Activated T-cell treated with anti-CD3 and anti-CD28 coated beads, Interleukin-2, amount 50 U/mL, for 4 hours (primary cell): ENCODE measurements around the gene RPS21. TPM values are rescaled to one million over a fixed set of nuclear protein-coding genes. Genes with fewer than 3 reads are reported as not detected.
"Not testable (repeated sequence)": the region's sequence is repeated elsewhere in the genome, so short reads cannot be mapped to it uniquely, and the experiment has no call there.

ENCODE experiments used
- ATAC-seq, 2 donors: fragments of 200-7000 bp; cut with Tn5 transposase; one replicate each; pipeline ENCODE4 v1.10.0; 2021
- DNase-seq: peaks from one replicate; pipeline ENCODE4 v3.0.0-alpha.2; 2020
- H3K27me3 Mint-ChIP-seq: one replicate; pipeline ENCODE4 v1.8.0; 2021; ENCODE audit warnings: low read depth, mixed read lengths
- H3K36me3 Mint-ChIP-seq: one replicate; pipeline ENCODE4 v1.8.0; 2022; ENCODE audit warnings: mixed read lengths; ENCODE audit not compliant: insufficient read depth
- H3K4me1 Mint-ChIP-seq: one replicate; pipeline ENCODE4 v1.8.0; 2021; ENCODE audit warnings: low read depth, mixed read lengths
- H3K4me3 Mint-ChIP-seq: one replicate; pipeline ENCODE4 v1.8.0; 2021; ENCODE audit warnings: mild to moderate bottlenecking, moderate library complexity, mixed read lengths
- H3K9me3 Mint-ChIP-seq: one replicate; pipeline ENCODE4 v1.8.0; 2021; ENCODE audit warnings: mixed read lengths
- total RNA-seq, 3 donors: library from RNA; stranded (reverse); gene quantifications; one replicate each; pipeline ENCODE4 v1.2.1, GENCODE V29; 2021

The RPS21 gene
- total RNA-seq, 3 donors from 2014 or later, result 2,653 to 2,730 (median 2,725) TPM

DNA sequence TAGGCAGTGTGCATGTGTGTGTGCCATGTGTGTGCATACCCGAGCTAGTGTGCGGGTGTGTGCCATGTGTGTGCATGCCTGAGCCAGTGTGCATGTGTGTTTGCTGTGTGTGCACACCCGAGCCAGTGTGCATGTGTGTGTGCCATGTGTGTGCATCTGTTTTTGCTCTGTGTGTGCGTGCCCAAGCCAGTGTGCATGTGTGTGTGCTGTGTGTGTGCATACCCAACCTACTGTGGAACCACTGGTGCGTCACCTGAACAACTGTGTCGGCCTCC lies 34.8 kb downstream of the RPS21 start:
- no peaks in the 10 kb centered on the region for H3K4me1 Mint-ChIP-seq
- DNase-seq, result no peak
- H3K4me3 Mint-ChIP-seq, result no peak overlapping the region
- no peak for ATAC-seq
- peaks cover 11% of the 10 kb centered on the region for H3K27me3 Mint-ChIP-seq
- H3K9me3 Mint-ChIP-seq, result no peaks in the 10 kb centered on the region
- H3K36me3 Mint-ChIP-seq, result no peaks in the 10 kb centered on the region

DNA sequence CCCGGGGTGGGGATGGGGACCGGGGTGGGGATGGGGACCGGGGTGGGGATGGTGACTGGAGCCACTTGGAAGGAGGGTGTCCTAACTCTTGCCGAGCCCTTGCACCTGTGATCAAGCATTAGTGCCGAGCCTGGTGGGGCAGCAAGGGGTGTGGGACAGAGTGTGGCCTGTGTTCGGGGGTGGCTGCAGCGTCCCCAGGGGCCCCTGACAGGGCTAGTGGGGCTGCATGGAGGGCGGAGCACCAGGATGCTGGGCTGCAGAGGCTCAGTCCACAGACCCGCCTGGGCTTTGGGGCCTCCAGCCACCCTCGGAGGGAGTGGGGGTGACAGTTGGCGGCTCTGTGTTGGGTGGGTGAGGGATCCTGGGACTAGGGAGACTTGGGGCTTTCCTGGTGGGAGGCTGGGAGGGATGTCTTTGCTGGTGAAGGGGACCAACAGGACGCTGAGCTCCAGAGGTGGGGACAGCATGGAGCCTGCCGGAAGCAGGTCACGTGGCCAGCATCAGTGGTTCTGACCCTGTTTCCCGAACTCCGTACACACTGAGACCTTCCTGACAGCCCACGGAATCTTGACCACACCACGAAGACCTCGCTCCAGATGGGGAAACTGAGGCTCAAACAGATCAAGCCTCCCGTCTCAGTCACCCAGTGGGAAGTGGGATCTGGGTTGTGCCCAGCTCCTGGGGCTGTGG lies 35.9 kb downstream of the RPS21 start:
- ATAC-seq (no peak), DNase-seq (no peak)
- H3K9me3 Mint-ChIP-seq, result no peaks in the 10 kb centered on the region
- H3K27me3 Mint-ChIP-seq, result peaks cover 11% of the 10 kb centered on the region
- no peaks in the 10 kb centered on the region for H3K4me1 Mint-ChIP-seq
- H3K36me3 Mint-ChIP-seq, result no peaks in the 10 kb centered on the region
- no peak overlapping the region for H3K4me3 Mint-ChIP-seq

DNA sequence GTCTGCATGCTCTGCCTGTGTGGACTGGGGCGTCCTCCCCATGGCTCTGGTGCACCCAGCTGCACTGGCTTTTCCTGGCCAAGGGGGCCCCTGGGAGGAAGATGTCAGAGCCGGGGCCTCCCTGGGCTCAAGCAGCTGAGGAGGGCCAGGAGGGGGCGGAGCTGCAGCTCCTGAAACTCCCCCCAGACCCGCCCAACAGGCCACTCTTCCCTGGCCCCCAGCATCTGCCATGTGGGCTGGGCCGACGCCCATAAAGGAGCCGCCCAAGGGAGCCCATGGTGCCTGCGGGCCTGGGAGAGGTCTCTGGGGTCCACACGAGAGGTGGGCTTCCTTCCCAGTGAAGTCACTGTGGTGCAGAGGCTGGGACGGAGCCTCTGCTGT lies 36.4 kb downstream of the RPS21 start:
- DNase-seq (no peak), ATAC-seq (no peak)
- Mint-ChIP-seq H3K27me3 (peaks cover 11% of the 10 kb centered on the region), H3K9me3 (no peaks in the 10 kb centered on the region), H3K4me1 (no peaks in the 10 kb centered on the region), H3K4me3 (no peak overlapping the region), H3K36me3 (no peaks in the 10 kb centered on the region)

DNA sequence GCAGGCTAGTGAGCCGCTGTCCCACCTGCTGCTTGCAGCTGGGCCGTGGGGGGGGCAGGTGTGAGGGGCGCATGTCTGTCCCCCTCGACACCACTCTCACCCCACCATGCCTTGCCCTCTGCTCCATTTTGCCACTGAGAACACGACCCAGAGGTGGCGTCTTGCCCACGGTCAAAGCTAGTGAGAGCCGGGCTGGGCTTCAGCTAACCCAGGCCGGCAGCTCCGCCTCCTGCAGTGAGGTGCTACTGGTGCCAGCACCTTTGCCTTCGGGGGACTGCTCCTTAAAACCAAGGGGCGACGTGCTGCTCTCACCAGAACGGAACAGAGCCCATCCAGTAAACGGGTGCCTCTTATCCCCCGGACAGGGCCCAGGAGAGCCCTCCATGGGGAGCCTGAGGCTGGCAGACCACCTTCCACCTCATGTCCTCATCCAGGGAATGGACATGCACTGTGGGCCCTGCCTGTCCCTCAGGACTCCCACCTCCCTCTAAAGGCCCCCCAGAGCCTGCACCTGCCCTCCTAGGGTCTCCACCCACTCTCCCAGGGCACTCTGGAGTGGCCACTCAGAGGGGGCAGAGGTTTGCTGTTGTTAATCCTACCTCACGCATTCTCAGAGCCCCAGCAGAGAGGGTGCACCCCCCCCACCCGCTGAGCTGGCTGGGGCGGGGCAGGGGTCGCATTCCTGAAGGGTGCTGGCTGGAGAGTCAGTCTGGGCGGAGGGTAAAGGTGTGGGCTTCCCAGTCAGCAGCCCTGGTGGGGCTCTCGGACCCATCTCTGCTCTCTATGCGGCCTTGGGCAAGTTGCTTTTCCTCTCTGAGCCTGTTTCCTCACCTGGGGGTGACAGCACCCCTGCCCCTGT lies 37.6 kb downstream of the RPS21 start:
- no peak overlapping the region for H3K4me3 Mint-ChIP-seq
- DNase-seq, result no peak
- no peaks in the 10 kb centered on the region for H3K9me3 Mint-ChIP-seq
- H3K36me3 Mint-ChIP-seq, result no peaks in the 10 kb centered on the region
- ATAC-seq, result no peak
- H3K27me3 Mint-ChIP-seq, result peaks cover 11% of the 10 kb centered on the region
- no peaks in the 10 kb centered on the region for H3K4me1 Mint-ChIP-seq

DNA sequence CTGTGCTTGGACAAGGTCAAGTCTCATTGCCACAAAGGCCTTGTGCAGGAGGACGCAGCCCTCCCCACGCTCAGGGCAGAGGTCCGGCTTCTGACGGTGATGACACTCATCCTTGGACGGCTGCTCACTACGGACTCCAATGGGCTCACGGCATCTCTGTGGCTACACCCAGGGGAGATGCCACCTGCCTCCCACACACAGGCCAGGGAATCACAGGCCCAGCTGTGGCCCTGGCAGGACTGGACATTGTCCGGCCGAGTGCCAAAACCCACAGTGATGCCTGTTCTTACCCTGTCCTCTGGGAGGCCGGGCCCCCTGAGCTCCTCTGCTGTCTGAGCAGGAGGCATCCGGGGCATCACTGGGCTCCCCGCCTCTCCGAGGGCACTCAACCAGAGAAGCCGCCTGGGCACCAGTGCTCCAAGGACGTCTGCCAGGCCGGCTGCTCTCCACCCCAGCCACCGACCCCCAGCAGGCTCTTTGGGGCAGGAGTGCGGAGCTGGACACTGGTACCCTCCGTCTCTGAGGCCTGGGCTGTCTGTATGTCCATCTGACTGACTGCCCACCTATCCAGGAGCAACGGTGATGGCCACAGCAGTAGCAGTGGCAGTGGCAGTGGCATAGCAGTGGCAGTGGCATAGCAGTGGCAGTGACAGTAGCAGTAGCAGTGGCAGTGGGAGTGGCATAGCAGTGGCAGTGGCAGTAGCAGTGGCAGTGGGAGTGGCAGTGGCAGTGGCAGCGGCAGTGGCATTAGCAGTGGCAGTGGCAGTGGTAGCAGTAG lies 38.6 kb downstream of the RPS21 start:
- Mint-ChIP-seq H3K36me3 (no peaks in the 10 kb centered on the region), H3K4me3 (no peak overlapping the region), H3K9me3 (no peaks in the 10 kb centered on the region), H3K4me1 (no peaks in the 10 kb centered on the region), H3K27me3 (peaks cover 11% of the 10 kb centered on the region)
- ATAC-seq (no peak), DNase-seq (no peak)

DNA sequence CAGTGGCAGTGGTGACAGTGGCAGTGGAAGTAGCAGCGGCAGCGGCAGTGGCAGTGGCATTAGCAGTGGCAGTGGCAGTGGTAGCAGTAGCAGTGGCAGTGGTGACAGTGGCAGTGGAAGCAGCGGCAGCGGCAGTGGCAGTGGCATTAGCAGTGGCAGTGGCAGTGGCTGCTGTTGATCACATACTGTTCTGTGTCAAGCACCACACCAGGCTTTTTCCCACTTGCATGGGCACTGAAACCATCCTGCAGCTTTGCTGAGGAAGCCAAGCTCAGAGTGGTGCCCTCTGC lies 39.1 kb downstream of the RPS21 start:
- not testable (repeated sequence) for ATAC-seq, H3K4me3 Mint-ChIP-seq, H3K4me1 Mint-ChIP-seq, DNase-seq, H3K36me3 Mint-ChIP-seq, H3K9me3 Mint-ChIP-seq
- H3K27me3 Mint-ChIP-seq, result peaks cover 12% of the 10 kb centered on the region

DNA sequence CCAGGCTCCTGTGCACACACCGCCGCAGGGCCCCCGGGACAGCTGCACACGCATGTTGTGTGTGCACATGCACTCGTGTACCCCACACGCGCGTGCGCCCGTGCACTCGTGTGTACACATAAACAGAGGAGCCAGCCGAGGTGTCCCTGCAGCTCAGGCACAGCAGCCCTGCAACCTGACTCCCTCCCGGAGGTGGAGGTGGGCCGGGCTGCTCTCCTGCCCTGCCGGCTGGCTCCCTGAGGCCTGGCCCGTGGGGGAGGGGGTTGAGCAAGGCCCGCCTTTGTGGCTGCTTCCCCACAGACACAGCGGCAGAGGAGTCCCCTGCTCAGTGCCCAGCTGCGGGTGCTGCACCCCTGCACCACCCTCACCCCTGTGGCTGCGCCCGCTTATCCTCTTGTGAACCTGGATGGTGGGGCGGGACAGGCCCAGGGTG lies 39.8 kb downstream of the RPS21 start:
- Mint-ChIP-seq H3K27me3 (peaks cover 16% of the 10 kb centered on the region), H3K9me3 (no peaks in the 10 kb centered on the region), H3K4me1 (no peaks in the 10 kb centered on the region)

DNA sequence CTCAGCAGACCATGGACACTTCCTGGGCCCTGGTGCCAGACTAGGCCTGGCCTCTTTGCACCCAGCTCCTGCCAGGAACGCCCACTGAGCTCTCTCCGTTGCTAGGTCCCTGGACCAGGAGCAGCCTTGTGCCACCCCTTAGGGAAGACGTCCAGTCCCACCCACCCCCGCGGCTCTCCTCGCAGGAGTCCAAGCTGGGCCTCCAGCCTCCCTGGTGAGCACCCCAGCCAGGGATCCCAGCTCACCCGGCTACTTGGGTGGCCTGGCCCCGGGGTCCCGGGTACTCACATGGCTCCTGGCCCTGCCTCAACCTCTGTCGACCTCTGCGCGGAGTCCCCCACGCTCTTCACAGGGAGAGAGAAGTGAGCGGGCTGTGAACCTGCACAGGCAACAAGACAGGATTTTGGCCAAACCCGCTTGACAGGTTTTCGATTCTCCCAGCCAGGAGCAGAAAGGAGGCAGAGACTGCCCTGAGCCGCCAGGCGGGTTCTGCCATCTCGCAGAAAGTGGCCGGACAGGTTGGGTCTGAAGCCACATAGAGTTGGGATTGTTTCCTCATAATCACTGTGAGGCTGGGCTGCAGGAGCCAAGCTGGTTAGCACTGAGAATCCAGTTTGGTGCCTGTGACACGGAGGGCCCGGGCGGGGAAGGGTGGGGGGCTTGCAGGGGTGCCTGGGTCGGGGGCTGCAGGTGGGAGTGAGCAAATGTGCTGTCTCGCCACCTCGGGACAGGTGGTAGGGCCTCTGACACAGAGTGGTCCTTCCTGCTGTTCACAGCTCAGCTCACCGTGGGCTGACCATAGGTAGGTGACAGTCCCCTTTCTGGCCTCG lies 40.5 kb downstream of the RPS21 start, which contains the start of gene RBBP8NL:
Gene RBBP8NL (minus strand): TSS at position 368 of the 830 bp plus-strand sequence. CDS start 7,892 bp downstream, outside the sequence.
- no peak for ATAC-seq
- peaks cover 16% of the 10 kb centered on the region for H3K27me3 Mint-ChIP-seq
- no peaks in the 10 kb centered on the region for H3K4me1 Mint-ChIP-seq
- H3K36me3 Mint-ChIP-seq, result no peaks in the 10 kb centered on the region
- H3K9me3 Mint-ChIP-seq, result no peaks in the 10 kb centered on the region
- no peak within 1 kb of the TSS for H3K4me3 Mint-ChIP-seq
- no peak for DNase-seq

More for the DNA sequence above, 39.8 kb downstream of the RPS21 start:
- no peaks in the 10 kb centered on the region for H3K36me3 Mint-ChIP-seq
- no peak overlapping the region for H3K4me3 Mint-ChIP-seq
- ATAC-seq (no peak), DNase-seq (no peak)

DNA sequence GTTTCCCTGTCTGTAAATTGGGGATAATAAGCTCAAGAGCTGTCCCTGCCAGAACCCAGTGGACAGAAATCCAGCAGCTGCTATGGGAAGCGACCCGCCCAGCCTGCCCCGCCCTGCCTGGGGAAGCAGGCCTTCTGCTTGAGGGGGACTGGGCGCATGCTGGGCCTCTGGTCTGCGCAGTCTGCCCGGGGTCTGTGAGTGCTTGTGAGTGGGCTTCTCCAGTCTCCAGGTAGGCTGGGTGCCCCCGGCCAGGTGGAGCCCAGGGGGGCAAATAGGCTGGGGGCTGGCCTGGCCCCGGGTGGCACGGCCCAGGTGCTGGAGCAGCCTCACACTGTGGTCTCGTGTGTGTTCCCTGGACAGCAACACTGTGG lies 41.1 kb downstream of the RPS21 start:
- no peaks in the 10 kb centered on the region for H3K4me1 Mint-ChIP-seq
- H3K4me3 Mint-ChIP-seq, result no peak overlapping the region
- no peaks in the 10 kb centered on the region for H3K9me3 Mint-ChIP-seq
- DNase-seq (no peak), ATAC-seq (no peak)
- no peaks in the 10 kb centered on the region for H3K36me3 Mint-ChIP-seq
- peaks cover 16% of the 10 kb centered on the region for H3K27me3 Mint-ChIP-seq

DNA sequence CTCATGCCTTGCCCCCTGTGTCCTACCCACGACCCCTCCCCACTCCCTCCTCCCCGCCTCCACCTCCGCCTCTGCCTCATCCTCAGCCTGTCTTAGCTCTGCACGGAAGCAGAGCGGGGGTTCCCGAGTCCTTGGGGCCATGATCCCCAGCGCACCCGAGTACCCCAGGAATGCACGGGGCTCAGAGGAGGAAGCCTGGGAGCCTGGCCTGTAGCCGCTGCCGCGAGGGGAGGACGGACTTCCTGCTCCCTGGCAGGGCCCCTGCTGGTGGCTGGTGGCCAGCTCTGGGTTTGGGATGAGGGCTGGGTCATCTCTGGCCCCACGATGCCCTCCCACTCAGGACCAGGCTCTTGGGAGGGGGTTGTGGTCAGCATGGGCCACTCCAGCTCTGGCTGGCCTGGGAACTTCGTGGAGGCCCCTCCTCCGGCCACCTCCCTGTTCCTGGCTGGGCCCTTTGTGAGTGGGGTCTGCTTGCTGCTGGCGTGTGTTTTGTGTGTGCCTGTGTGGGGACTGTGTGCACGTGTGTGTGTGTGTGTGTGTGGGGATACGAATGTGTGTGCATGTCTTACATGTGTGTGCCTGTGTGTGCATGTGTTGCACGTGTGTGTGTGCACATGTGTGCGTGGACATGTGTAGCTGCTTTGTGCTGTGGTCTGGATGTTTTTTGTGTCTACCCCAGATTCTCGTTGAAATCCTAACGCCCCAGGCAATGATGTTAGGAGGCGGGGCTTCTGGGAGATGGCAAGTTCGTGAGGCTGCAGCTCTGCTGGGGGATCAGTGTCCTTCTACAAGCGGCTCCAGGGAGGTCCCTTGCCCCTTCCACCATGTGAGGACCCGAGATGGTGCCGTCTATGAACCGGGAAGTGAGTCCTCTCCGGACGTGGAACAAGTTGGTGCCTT lies 41.7 kb downstream of the RPS21 start:
- ATAC-seq (no peak), DNase-seq (no peak)
- Mint-ChIP-seq H3K27me3 (peaks cover 14% of the 10 kb centered on the region), H3K4me3 (no peak overlapping the region), H3K4me1 (no peaks in the 10 kb centered on the region), H3K36me3 (no peaks in the 10 kb centered on the region), H3K9me3 (no peaks in the 10 kb centered on the region)

DNA sequence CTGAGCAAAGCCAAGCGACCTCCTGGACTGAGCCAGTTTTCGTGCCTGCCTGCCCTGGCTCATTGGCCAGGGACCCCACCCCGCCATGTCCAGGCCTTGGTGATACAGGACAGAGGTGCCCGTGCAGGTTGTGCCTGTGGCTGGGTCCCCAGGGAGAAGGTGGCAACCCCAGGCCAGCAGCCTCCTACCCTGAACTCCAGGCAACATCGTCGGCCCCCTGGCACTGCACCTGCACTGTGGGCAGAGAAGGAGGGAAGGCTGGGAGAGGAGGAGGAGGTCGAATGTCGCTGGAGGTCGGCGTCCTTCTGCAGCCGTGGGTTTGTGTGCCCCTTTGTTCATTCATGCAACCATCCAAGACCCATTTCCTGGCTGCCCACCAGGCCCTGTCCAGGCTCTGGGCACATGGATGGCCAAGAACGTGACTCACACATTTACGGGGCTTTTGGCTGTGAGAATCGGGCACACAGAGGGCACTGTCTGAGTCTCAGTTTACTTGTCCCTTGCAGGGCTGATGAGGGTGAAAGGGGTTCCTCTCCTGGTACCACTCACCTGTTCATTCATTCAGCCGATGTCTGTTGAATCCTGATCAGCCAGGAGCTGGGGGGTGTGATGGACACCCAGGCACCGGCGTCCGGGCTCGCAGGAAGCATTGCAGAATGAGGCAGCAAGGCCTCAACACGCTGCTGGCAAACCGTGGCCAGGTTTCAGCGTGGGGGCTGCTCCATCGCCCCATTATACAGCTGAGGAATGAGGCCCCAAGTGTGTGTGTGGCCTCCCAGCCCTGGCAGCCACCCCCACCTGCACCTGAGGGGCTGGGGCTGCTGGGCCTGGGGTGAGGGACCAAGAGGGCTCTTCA lies 42.8 kb downstream of the RPS21 start:
- DNase-seq (no peak), ATAC-seq (no peak)
- no peaks in the 10 kb centered on the region for H3K36me3 Mint-ChIP-seq
- H3K27me3 Mint-ChIP-seq, result peaks cover 21% of the 10 kb centered on the region
- H3K9me3 Mint-ChIP-seq, result no peaks in the 10 kb centered on the region
- no peak overlapping the region for H3K4me3 Mint-ChIP-seq
- no peaks in the 10 kb centered on the region for H3K4me1 Mint-ChIP-seq

DNA sequence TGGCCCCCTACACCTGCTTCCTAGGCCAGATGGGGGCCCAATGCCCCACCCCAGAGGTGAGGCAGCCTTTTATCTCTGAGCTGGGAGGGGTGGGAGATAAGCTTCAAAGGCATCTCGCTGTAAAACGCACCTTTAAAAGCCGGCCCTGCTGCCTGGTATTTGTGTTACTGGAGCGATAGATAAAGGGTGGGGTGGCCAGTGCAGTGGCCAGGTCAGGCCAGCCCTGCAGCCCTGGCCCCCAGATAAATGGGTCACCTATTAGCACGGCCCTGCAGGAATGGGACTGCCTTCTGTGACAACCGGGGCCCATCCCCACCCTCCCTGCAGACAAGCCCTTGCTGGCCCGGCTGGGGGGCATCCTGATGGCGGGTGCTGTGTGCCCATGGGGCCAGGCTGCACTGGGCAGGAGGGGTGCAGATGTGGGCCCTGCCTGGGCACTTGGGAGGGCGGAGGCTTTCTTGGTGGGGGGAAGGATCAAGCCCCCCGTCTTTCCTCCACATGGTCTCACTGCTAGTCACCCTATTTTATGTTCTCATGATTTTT lies 43.5 kb downstream of the RPS21 start:
- DNase-seq, result no peak
- H3K4me3 Mint-ChIP-seq, result no peak overlapping the region
- peaks cover 22% of the 10 kb centered on the region for H3K27me3 Mint-ChIP-seq
- no peaks in the 10 kb centered on the region for H3K4me1 Mint-ChIP-seq
- no peaks in the 10 kb centered on the region for H3K36me3 Mint-ChIP-seq
- no peak for ATAC-seq
- no peaks in the 10 kb centered on the region for H3K9me3 Mint-ChIP-seq
